Measurements from ENCODE around the gene PPM1L.
"Not testable (repeated sequence)": the region's sequence is repeated elsewhere in the genome, so short reads cannot be mapped to it uniquely, and the experiment has no call there.

The PPM1L gene

GRCh38 chr3:160987982-160988964, 232.2 kb downstream of the PPM1L start:
- DNase-seq (ENCODE audit: low spot score): no peak

GRCh38 chr3:160990446-160990845, 234.4 kb downstream of the PPM1L start:
- no peak for DNase-seq (ENCODE audit: low spot score)

DNA sequence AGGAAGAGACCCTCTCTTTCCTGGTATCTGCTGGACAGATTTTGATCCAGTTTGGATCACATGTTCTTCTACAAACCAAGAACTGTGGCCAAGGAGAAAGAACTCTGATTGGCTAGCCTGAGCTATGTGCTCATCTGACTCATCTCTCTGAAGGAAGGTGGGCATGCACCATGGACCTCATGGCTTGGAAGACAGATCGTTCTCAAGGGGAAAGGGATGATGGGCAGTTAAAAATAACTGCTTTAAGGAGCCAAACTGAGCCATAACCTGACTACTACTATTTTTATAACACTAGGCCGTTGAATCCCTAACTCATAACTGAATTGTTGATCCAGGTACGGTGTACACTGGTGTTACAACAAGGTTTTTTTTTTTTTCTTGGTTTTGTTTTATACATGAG, 236.7 kb downstream of the PPM1L start:
- no peak for DNase-seq (ENCODE audit: low spot score)

DNA sequence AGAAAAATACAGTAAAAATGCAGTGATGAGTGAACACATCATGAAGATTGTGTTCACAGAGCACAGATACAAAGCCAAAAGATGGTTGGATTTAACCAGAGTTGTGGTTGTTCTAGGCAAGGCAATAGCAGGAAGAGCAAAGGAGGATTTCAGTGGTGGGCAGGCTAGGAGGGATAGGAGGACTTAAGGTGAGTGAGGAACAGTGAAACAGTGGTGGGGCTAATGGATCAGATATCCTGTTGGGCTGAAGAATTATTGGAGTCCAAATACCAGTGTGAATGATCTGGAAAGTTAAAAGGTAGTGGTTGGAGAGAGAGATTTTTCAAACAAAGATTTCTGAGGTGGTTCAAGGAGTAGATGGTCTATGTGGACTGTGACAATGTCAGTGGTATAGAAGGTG, 240.8 kb downstream of the PPM1L start:
- no peak for DNase-seq (ENCODE audit: low spot score)

- no peak for DNase-seq (ENCODE audit: low spot score)
Observed at GRCh38 chr3:160998581-160998980, 242.6 kb downstream of the PPM1L start.

DNA sequence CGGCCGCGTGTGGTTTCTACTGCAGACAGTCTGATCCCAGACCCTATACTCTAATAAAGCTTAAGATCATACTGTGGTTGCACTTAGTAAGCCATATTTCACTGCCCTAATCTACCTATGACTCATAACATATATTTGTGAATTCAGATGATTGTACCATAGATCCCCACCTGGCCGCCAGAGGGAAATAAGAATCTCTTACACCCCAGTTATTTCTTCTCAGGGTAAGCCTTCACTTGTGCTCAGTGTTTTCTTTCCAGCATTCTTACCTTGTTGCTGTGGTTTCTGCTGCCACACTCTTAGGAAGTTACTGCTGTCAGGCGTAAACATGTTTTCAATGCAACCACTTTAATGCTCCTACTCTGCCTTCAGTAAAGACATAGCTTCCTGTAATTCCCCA, 243.2 kb downstream of the PPM1L start:
- no peak for DNase-seq (ENCODE audit: low spot score)

- no peak for DNase-seq (ENCODE audit: low spot score)
Observed at GRCh38 chr3:161008086-161008485, 252.1 kb downstream of the PPM1L start.

- DNase-seq (ENCODE audit: low spot score): not testable (repeated sequence)
Observed at GRCh38 chr3:161010151-161010550, 254.1 kb downstream of the PPM1L start.

- no peak for DNase-seq (ENCODE audit: low spot score)
Observed at GRCh38 chr3:161014843-161015749, 259.1 kb downstream of the PPM1L start.

DNA sequence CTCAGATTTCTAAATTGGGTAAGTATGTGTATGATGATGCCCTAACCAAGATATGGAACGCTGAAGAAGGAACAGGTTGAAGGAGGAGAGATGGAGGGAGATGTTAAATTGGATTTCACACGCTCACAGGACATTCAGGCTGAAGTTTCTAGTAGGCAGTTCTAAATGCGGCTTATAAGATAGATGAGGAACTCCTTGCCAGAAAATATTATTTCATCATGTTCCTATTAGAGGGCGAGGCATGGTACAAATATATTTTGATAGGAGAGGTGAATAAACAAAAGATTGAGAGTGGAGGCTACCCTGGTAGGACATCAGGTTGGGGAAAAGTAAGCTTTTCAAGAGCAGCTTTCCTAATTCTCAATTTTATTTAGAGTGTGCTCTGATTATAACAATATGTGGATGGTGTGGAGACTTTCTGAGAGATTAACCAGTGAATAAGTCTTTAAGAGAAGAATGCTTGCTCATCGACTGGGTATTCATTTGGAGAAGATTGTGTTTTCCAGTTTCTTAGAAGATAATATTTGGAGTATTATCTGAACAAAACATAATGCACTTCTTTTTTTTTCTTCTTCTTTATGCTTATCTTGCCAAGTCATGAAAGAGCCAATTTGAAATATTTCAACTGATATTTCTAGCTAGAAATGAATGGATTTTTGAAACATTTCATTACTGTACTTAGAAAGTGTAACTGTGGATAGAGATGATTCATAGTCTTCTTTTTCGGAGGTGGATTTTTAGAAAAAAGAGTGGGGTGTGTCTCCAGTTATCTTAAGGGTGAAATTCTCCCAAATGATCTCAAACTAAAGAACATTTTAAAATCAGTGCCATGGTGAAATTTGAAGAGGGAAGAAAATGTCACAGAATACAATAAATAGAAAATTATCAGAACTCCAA, 260.6 kb downstream of the PPM1L start:
- DNase-seq (ENCODE audit: low spot score): no peak

DNA sequence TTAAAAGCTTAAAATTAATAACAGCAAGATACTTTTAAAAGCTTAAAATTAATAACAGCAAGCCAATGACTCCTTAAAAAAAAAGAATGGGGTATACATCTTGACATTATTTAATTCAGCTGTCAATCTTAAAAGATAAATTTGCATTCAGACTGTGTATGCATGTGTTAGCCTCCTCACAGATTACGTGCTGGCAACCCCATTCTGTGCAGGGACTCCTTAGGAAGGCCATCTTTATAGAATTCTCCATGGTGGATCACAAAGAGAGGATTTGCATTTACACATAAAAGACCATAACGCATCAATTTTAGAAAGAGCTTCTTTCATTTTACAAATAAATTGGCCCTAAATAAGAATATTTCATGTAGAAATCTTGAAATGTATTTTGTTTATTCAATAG, 261.9 kb downstream of the PPM1L start:
- DNase-seq (ENCODE audit: low spot score): no peak

- no peak for DNase-seq (ENCODE audit: low spot score)
Observed at GRCh38 chr3:161020256-161020655, 264.2 kb downstream of the PPM1L start.

DNA sequence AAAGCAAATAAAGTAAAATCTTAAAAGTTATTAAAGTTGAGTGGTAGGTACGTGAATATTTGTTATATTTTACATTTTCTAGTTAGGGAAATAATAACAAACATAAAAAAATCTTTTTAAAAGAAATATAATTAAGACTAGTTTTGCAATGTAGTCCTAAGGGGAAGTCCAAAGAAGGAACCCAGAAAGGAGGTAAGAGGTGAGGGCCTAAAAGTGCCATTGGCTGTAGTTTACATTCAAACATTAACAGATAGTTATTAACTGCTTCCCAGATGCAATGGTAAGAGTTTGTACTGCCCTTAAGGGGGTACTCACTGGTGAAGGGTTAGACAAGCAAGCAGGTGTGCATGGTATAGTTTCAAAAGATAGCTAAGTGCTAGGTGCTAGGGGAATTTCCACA, 269.9 kb downstream of the PPM1L start:
- DNase-seq (ENCODE audit: low spot score): no peak

- DNase-seq (ENCODE audit: low spot score): no peak
Observed at GRCh38 chr3:161026612-161027510, 270.8 kb downstream of the PPM1L start.

GRCh38 chr3:161028555-161029153, 272.6 kb downstream of the PPM1L start:
- DNase-seq (ENCODE audit: low spot score): no peak

DNA sequence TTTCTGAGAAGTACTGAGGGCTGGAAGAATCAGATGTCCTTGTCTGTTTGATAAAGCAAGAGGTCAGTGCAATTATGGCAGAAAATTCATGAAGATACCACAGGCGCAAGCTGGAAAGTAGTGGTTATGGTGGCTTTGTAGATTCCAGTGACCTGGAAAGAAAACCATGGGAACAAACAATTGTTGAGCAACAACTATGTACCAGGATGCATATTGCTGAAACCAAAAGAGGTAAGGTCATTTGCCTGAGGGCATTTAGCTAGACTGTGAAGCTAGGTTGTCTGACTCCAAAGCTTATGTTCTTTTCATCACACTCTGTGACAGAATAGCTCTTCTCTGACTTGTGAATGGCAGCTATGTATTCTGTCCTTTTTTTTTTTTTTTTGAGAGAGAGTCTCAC, 275.1 kb downstream of the PPM1L start:
- no peak for DNase-seq (ENCODE audit: low spot score)

DNA sequence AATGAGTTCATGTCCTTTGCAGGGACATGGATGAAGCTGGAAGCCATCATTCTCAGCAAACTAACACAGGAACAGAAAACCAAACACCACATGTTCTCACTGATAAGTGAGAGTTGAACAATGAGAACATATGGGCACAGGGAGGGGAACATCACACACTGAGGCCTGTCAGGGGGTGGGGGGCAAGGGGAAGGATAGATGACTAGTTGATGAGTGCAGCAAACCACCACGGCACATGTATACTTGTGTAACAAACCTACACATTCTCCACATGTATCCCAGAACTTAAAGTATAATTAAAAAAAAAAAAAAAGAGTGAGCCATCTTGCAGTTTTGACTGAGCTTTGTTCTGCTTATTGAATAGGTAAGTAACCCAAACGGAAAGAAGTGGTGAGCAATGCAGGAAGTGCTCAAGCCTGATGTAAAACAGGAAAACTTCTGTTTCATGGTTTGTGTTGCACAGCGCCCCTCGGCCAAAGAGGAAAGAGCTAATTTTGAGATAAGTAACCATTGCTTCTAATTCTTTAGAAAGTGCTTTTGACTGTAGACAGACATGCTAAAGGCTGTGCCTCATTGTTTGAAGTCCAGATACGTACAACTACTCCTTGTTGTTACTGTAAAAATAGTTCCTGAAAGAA, 279.0 kb downstream of the PPM1L start:
- not testable (repeated sequence) for DNase-seq (ENCODE audit: low spot score)

GRCh38 chr3:161035711-161036110, 279.7 kb downstream of the PPM1L start:
- no peak for DNase-seq (ENCODE audit: low spot score)

DNA sequence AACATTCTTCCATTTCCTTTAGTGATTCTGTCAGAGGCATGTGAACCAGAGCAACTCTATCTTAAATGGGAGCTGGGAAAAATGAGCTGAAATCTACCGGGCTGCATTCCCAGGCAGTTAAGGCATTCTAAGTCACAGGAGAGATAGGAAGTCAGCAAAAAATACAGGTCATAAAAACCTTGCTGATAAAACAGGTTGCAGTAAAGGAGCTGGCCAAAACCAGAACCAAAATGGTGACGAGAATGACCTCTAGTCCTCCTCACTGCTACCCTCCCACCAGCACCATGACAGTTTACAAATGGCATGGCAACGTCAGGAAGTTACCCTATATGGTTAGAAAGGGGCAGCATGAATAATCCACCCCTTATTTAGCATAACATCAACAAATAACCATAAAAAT, 282.7 kb downstream of the PPM1L start:
- no peak for DNase-seq (ENCODE audit: low spot score)

DNA sequence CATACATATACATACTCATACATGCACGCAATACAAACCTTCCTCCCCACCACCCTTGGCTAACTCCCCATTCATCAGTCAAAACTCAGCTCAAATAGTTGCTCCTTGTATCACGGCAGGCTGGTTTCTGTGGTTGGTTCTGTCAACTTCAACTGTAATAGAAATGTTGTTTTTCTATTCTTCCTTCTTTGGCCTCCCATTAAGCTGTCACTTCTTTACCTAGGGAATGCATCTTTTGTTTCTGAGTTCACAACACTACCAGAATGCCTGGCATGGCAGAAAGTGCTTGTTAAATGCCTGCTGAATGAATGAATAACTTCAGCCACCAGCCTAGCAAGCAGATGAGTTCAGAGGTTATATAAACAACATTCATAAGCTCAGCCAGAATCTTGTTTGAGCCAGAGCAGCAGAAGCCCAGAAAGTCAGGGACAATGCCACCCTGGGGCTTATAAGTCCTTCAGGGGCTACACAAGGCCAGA, 286.0 kb downstream of the PPM1L start:
- DNase-seq (ENCODE audit: low spot score): no peak
